Measurements from ENCODE around the gene ACAD8. TPM values are rescaled to one million over a fixed set of nuclear protein-coding genes. Genes with fewer than 3 reads are reported as not detected.

The ACAD8 gene
- total RNA-seq, 3 donors from 2014 or later: 20.5 to 46.2 (median 40.4) TPM

Other genes starting within 250 kb of the ACAD8 start
- 10 to 100 TPM; 25.0 to 34.5 (median 33.8) TPM for gene JAM3, start 184.5 kb upstream of the ACAD8 start, total RNA-seq
- 10 to 100 TPM; 12.0 to 16.5 (median 12.1) TPM for gene NCAPD3, start 29.6 kb upstream of the ACAD8 start, total RNA-seq
- 10 to 100 TPM; 34.4 to 45.0 (median 40.1) TPM for gene VPS26B, start 28.9 kb upstream of the ACAD8 start, total RNA-seq
- gene THYN1, start 216 bp upstream of the ACAD8 start, total RNA-seq: 10 to 100 TPM; 51.7 to 73.9 (median 58.7) TPM
- gene GLB1L3, start 22.8 kb downstream of the ACAD8 start, total RNA-seq: 1 to 10 TPM in 2 of 3 donors, not detected in 1; 1.0 to 1.6 TPM
- 10 to 100 TPM in 1 of 3 donors, 1 to 10 TPM in 2; 3.4 to 11.5 (median 6.6) TPM for gene GLB1L2, start 78.4 kb downstream of the ACAD8 start, total RNA-seq
- 1 to 10 TPM in 2 of 3 donors, under 1 TPM in 1; 0.16 to 2.9 (median 2.8) TPM for gene B3GAT1, start 158.7 kb downstream of the ACAD8 start, total RNA-seq

Data from breast epithelium (tissue), 3 donors.